ENCODE measurements around the gene BCHE. TPM values are rescaled to one million over a fixed set of nuclear protein-coding genes. Genes with fewer than 3 reads are reported as not detected.
A peak's percentile ranks its signal among the peaks of the same experiment; 100 is the strongest.

BCHE gene
- total RNA-seq, 1 experiment from 2014 or later = 22.4 TPM

- Histone ChIP-seq H3K27me3 (replicated peaks; ENCODE audit: insufficient read depth, low read depth, low read length, poor library complexity) (no peaks in the 10 kb centered on the region), H3K9me3 (ENCODE audit: low read depth, low read length, poor library complexity, severe bottlenecking) (no peaks in the 10 kb centered on the region), H3K27ac (ENCODE audit: low read depth, low read length, poor library complexity, severe bottlenecking) (peak overlapping the region; percentile 14), H3K4me1 (ENCODE audit: insufficient read depth, low read length, poor library complexity, severe bottlenecking) (peaks cover 7% of the 10 kb centered on the region), H3K4me3 (ENCODE audit: low read depth, low read length, poor library complexity, severe bottlenecking) (no peak overlapping the region), H3K36me3 (ENCODE audit: insufficient read depth, low read length, poor library complexity, severe bottlenecking) (no peaks in the 10 kb centered on the region)
- BruUV-seq (replicated peaks) = no TSS peak
- intact Hi-C loops (cut with micrococcal nuclease; ENCODE audit: unreplicated experiment) = no loop called here
- TF ChIP-seq CTCF (conservative IDR thresholded peaks at IDR 0.05; ENCODE audit: low read depth, low read length) (no peak), EZH2 (IDR thresholded peaks at IDR 0.05; ENCODE audit: borderline replicate concordance, low read depth, low read length, poor library complexity, severe bottlenecking) (no peak)
- ChIA-PET CTCF (no interaction called here), POLR2A (ENCODE audit: low non-redundant PET) (no interaction called here)
- no peak for DNase-seq (ENCODE audit: low spot score)
Measured at GRCh38 chr3:165837801-165838200, 578 bp upstream of the BCHE start.

DNA sequence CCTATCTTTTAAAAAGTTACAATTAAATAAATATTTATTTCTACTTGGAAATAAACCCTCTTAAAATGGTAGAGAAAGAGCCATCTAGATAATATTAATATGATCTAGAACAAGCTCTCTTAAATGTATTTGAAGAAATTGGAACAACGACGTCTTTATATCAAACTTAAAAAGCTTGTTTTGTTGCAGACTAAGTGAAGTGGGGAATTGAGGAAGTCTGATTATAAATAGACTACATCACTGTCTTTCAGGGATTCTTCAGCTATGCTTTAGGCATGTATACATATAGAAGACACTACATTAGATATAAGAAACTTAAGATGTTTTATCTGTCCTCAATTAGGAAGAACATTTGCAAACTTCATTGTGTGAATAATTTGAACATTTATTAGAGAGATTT, 1.8 kb downstream of the BCHE start:
- H3K27me3 ChIP-seq (replicated peaks; ENCODE audit: insufficient read depth, low read depth, low read length, poor library complexity) = no peaks in the 10 kb centered on the region
- CTCF ChIA-PET = no interaction called here
- H3K4me1 ChIP-seq (ENCODE audit: insufficient read depth, low read length, poor library complexity, severe bottlenecking) = peaks cover 7% of the 10 kb centered on the region
- no TSS peak for BruUV-seq (replicated peaks)
- H3K9me3 ChIP-seq (ENCODE audit: low read depth, low read length, poor library complexity, severe bottlenecking) = no peaks in the 10 kb centered on the region
- H3K4me3 ChIP-seq (ENCODE audit: low read depth, low read length, poor library complexity, severe bottlenecking) = peak overlapping the region; percentile 52
- DNase-seq (ENCODE audit: low spot score) = no peak
- no peaks in the 10 kb centered on the region for H3K36me3 ChIP-seq (ENCODE audit: insufficient read depth, low read length, poor library complexity, severe bottlenecking)
- intact Hi-C loops (cut with micrococcal nuclease; ENCODE audit: unreplicated experiment) = no loop called here
- POLR2A ChIA-PET (ENCODE audit: low non-redundant PET) = no interaction called here
- peak overlapping the region; percentile 54 for H3K27ac ChIP-seq (ENCODE audit: low read depth, low read length, poor library complexity, severe bottlenecking)
- TF ChIP-seq EZH2 (IDR thresholded peaks at IDR 0.05; ENCODE audit: borderline replicate concordance, low read depth, low read length, poor library complexity, severe bottlenecking) (no peak), CTCF (conservative IDR thresholded peaks at IDR 0.05; ENCODE audit: low read depth, low read length) (no peak)

- no TSS peak for BruUV-seq (replicated peaks)
Measured at GRCh38 chr3:165830746-165831145, 6.5 kb downstream of the BCHE start.

More at GRCh38 chr3:165830746-165831145, 6.5 kb downstream of the BCHE start:
- no peak overlapping the region for H3K4me3 ChIP-seq (ENCODE audit: low read depth, low read length, poor library complexity, severe bottlenecking)
- no peaks in the 10 kb centered on the region for H3K36me3 ChIP-seq (ENCODE audit: insufficient read depth, low read length, poor library complexity, severe bottlenecking)
- DNase-seq (ENCODE audit: low spot score) = no peak
- no peak overlapping the region for H3K27ac ChIP-seq (ENCODE audit: low read depth, low read length, poor library complexity, severe bottlenecking)
- no peaks in the 10 kb centered on the region for H3K27me3 ChIP-seq (replicated peaks; ENCODE audit: insufficient read depth, low read depth, low read length, poor library complexity)
- POLR2A ChIA-PET (ENCODE audit: low non-redundant PET) = no interaction called here
- TF ChIP-seq CTCF (conservative IDR thresholded peaks at IDR 0.05; ENCODE audit: low read depth, low read length) (no peak), EZH2 (IDR thresholded peaks at IDR 0.05; ENCODE audit: borderline replicate concordance, low read depth, low read length, poor library complexity, severe bottlenecking) (no peak)
- CTCF ChIA-PET = no interaction called here
- H3K9me3 ChIP-seq (ENCODE audit: low read depth, low read length, poor library complexity, severe bottlenecking) = no peaks in the 10 kb centered on the region
- intact Hi-C loops (cut with micrococcal nuclease; ENCODE audit: unreplicated experiment) = no loop called here
- H3K4me1 ChIP-seq (ENCODE audit: insufficient read depth, low read length, poor library complexity, severe bottlenecking) = no peaks in the 10 kb centered on the region
